HepG2 (cell line): ENCODE measurements around the gene AMHR2. TPM values are rescaled to one million over a fixed set of nuclear protein-coding genes. Genes with fewer than 3 reads are reported as not detected.
A peak's percentile ranks its signal among the peaks of the same experiment; 100 is the strongest.

Source experiments
- ATF3 ChIP-seq: sonication (generic); formaldehyde crosslinking; IDR thresholded peaks from 2 replicates; pipeline ENCODE4 v1.4.0; 2020; ENCODE audit warnings: missing genetic modification reagents
- CBX5 ChIP-seq: sonication (generic); formaldehyde crosslinking; IDR thresholded peaks from 2 replicates; pipeline ENCODE4 v1.4.0; 2020; ENCODE audit warnings: missing genetic modification reagents, borderline replicate concordance
- DRAP1 ChIP-seq: IDR thresholded peaks from 2 replicates; pipeline ENCODE4 v1.6.1; 2016; ENCODE audit warnings: missing genetic modification reagents, missing compliant biosample characterization
- EHMT2 ChIP-seq: fragments of 200-600 bp; sonication (generic); IDR thresholded peaks from 2 replicates; pipeline ENCODE4 v1.7.0; 2017; ENCODE audit warnings: antibody characterized with exemption, low read depth, low read length, borderline replicate concordance
- GTF2F1 ChIP-seq: fragments of 150-350 bp; IDR thresholded peaks from 2 replicates; pipeline ENCODE4 v1.6.1; 2014; ENCODE audit warnings: low read length
- HOXA3 ChIP-seq: sonication (generic); formaldehyde crosslinking; IDR thresholded peaks from 2 replicates; pipeline ENCODE4 v1.5.0; 2020; ENCODE audit warnings: missing genetic modification reagents
- HOXA5 ChIP-seq: sonication (generic); formaldehyde crosslinking; IDR thresholded peaks from 2 replicates; pipeline ENCODE4 v1.4.0; 2020; ENCODE audit warnings: missing genetic modification reagents
- KMT2B ChIP-seq: IDR thresholded peaks from 2 replicates; pipeline ENCODE4 v1.6.1; 2016; ENCODE audit warnings: missing genetic modification reagents, missing compliant biosample characterization
- MED13 ChIP-seq: sonication (generic); formaldehyde crosslinking; IDR thresholded peaks from 2 replicates; pipeline ENCODE4 v1.5.0; 2020; ENCODE audit warnings: missing genetic modification reagents
- NFKBIZ ChIP-seq: IDR thresholded peaks from 2 replicates; pipeline ENCODE4 v1.6.1; 2018; ENCODE audit warnings: missing genetic modification reagents, missing compliant biosample characterization
- RARG ChIP-seq: sonication (generic); formaldehyde crosslinking; IDR thresholded peaks from 2 replicates; pipeline ENCODE4 v1.4.0; 2020; ENCODE audit warnings: low read depth, mild to moderate bottlenecking, missing genetic modification reagents
- SKIL ChIP-seq: sonication (generic); formaldehyde crosslinking; IDR thresholded peaks from 2 replicates; pipeline ENCODE4 v1.8.0; 2022; ENCODE audit warnings: missing genetic modification reagents, mild to moderate bottlenecking, moderate library complexity, borderline replicate concordance
- SMAD1 ChIP-seq: sonication (generic); formaldehyde crosslinking; IDR thresholded peaks from 2 replicates; pipeline ENCODE4 v1.4.0; 2020; ENCODE audit warnings: missing genetic modification reagents, low read depth, mild to moderate bottlenecking, borderline replicate concordance
- SNAPC5 ChIP-seq: sonication (generic); formaldehyde crosslinking; IDR thresholded peaks from 2 replicates; pipeline ENCODE4 v1.8.1; 2023; ENCODE audit warnings: mild to moderate bottlenecking, missing genetic modification reagents, borderline replicate concordance
- SOX5 ChIP-seq: IDR thresholded peaks from 2 replicates; pipeline ENCODE4 v1.6.1; 2016; ENCODE audit warnings: borderline replicate concordance
- TMF1 ChIP-seq: sonication (generic); formaldehyde crosslinking; IDR thresholded peaks from 2 replicates; pipeline ENCODE4 v1.8.1; 2022; ENCODE audit warnings: low read depth, missing genetic modification reagents
- UBTF ChIP-seq: sonication (generic); formaldehyde crosslinking; IDR thresholded peaks from 2 replicates; pipeline ENCODE4 v1.4.0; 2020; ENCODE audit warnings: mild to moderate bottlenecking, missing genetic modification reagents
- ZFY ChIP-seq: sonication (generic); formaldehyde crosslinking; IDR thresholded peaks from 2 replicates; pipeline ENCODE4 v1.4.0; 2020; ENCODE audit warnings: missing genetic modification reagents
- ZMYM2 ChIP-seq: sonication (generic); formaldehyde crosslinking; IDR thresholded peaks from 2 replicates; pipeline ENCODE4 v1.8.0; 2022; ENCODE audit warnings: mild to moderate bottlenecking, missing genetic modification reagents
- ZMYM4 ChIP-seq: sonication (generic); formaldehyde crosslinking; IDR thresholded peaks from 2 replicates; pipeline ENCODE4 v1.8.1; 2023; ENCODE audit warnings: mild to moderate bottlenecking, missing genetic modification reagents
- ZNF207 ChIP-seq: fragments of 450-650 bp; IDR thresholded peaks from 2 replicates; pipeline ENCODE4 v1.6.1; 2016; ENCODE audit warnings: antibody characterized with exemption, borderline replicate concordance
- ZNF552 ChIP-seq: sonication (generic); formaldehyde crosslinking; IDR thresholded peaks from 2 replicates; pipeline ENCODE4 v1.9.0; 2022; ENCODE audit warnings: missing genetic modification reagents, mild to moderate bottlenecking, borderline replicate concordance
- ZNF570 ChIP-seq: sonication (generic); formaldehyde crosslinking; IDR thresholded peaks from 2 replicates; pipeline ENCODE4 v1.4.0; 2020; ENCODE audit warnings: mild to moderate bottlenecking, missing genetic modification reagents, borderline replicate concordance
- ZNF7 ChIP-seq: IDR thresholded peaks from 2 replicates; pipeline ENCODE4 v1.6.1; 2016; ENCODE audit warnings: missing biosample characterization, missing genetic modification reagents
- ZNF709 ChIP-seq: sonication (generic); formaldehyde crosslinking; IDR thresholded peaks from 2 replicates; pipeline ENCODE4 v1.5.0; 2020; ENCODE audit warnings: mild to moderate bottlenecking, missing genetic modification reagents
- ZNF816 ChIP-seq: sonication (generic); formaldehyde crosslinking; IDR thresholded peaks from 2 replicates; pipeline ENCODE4 v1.8.0; 2022; ENCODE audit warnings: missing genetic modification reagents, mild to moderate bottlenecking, borderline replicate concordance
- polyA plus RNA-seq, 8 experiments: library from polyadenylated mRNA; depleted of rRNA in 3 of 8; stranded (reverse) in 7 of 8; unstranded in 1 of 8; fragments of >200 nt; fragmentation: Illumina TruSeq in 4 of 8; extraction: Trizol in 4 of 8; gene quantifications; 2 replicates each; pipeline versions ENCODE4 v1.2.1 to v1.2.3, GENCODE V29; 2011 to 2016; ENCODE audit warnings: low read depth in 4 of 8, missing spikeins in 1 of 8, mixed read lengths in 1 of 8; ENCODE audit not compliant: insufficient read depth in 1 of 8
- total RNA-seq, 5 experiments: library from RNA; depleted of rRNA; stranded (reverse); fragments of >200 nt; fragmentation: Illumina TruSeq; extraction: Trizol; gene quantifications; 2 replicates each; pipeline ENCODE4 v1.2.3, GENCODE V29; 2016; ENCODE audit warnings: low read depth in 1 of 5

AMHR2 gene
- total and polyA plus RNA-seq, 2 of the 13 experiments (the other 11 are each of a cell fraction or from before 2014, with no cell fraction given) = 0.24 to 0.58 TPM

- TF ChIP-seq SOX5 (CRISPR knock-in tag) = no peak
- TF ChIP-seq MED13 (CRISPR knock-in tag) = 0 out of 2 replicates have a peak, but pooled peaks have one; percentile 32
- no peak for TF ChIP-seq SMAD1 (CRISPR knock-in tag)
- no peak for TF ChIP-seq ZNF552
- TF ChIP-seq RARG = no peak
- TF ChIP-seq ZMYM4 (CRISPR knock-in tag) = no peak; the same call in 1 of the 2 replicates
- TF ChIP-seq HOXA3 = 0 out of 2 replicates have a peak, but pooled peaks have one; percentile 17
- TF ChIP-seq ZFY (CRISPR knock-in tag) = peak; percentile 100
- no peak for TF ChIP-seq ZNF570 (CRISPR knock-in tag)
- no peak for TF ChIP-seq SKIL (CRISPR knock-in tag)
- TF ChIP-seq KMT2B (CRISPR knock-in tag) = no peak
- TF ChIP-seq ATF3 (CRISPR knock-in tag) = peak; percentile 47; the same call in 1 of the 2 replicates
- TF ChIP-seq GTF2F1 = no peak
- TF ChIP-seq ZNF7 (CRISPR knock-in tag) = peak; percentile 47; the same call in 1 of the 2 replicates
- peak; percentile 100 for TF ChIP-seq UBTF (CRISPR knock-in tag)
- TF ChIP-seq TMF1 (CRISPR knock-in tag) = peak; percentile 42; the same call in 1 of the 2 replicates
- no peak for TF ChIP-seq ZNF709 (CRISPR knock-in tag)
- TF ChIP-seq CBX5 (CRISPR knock-in tag) = no peak
- TF ChIP-seq ZNF816 (CRISPR knock-in tag) = no peak
- TF ChIP-seq ZMYM2 = no peak
- TF ChIP-seq ZNF207 = no peak
- no peak for TF ChIP-seq EHMT2
- TF ChIP-seq NFKBIZ (CRISPR knock-in tag) = no peak
- peak; percentile 29; the same call in 1 of the 2 replicates for TF ChIP-seq HOXA5 (CRISPR knock-in tag)
- no peak for TF ChIP-seq SNAPC5 (CRISPR knock-in tag)
- TF ChIP-seq DRAP1 = no peak; the same call in 1 of the 2 replicates
Measured at GRCh38 chr12:53452159-53453077, 28.8 kb downstream of the AMHR2 start (continued).
